ENCODE results near the gene EXOG. TPM values are rescaled to one million over a fixed set of nuclear protein-coding genes. Genes with fewer than 3 reads are reported as not detected.

EXOG gene
- total RNA-seq, 4 donors from 2014 or later: 6.2 to 22.8 (median 13.8) TPM

GRCh38 chr3:38574411-38575278, 78.5 kb downstream of the EXOG start:
- TF ChIP-seq POLR2A (IDR thresholded peaks at IDR 0.05) (no peak), CTCF (IDR thresholded peaks at IDR 0.05) (no peak)
- Histone ChIP-seq H3K4me1 (no peaks in the 10 kb centered on the region), H3K27ac (no peak overlapping the region), H3K27me3 (no peaks in the 10 kb centered on the region), H3K36me3 (no peaks in the 10 kb centered on the region), H3K9me3 (no peaks in the 10 kb centered on the region), H3K4me3 (no peak overlapping the region)
- no peak for DNase-seq
- intact Hi-C loops (cut with DNase I; ENCODE audit: low total_unique reads): no loop called here

- no peaks in the 10 kb centered on the region for H3K36me3 ChIP-seq
- no peaks in the 10 kb centered on the region for H3K27me3 ChIP-seq
- DNase-seq: no peak
- H3K4me3 ChIP-seq: no peak overlapping the region
- H3K27ac ChIP-seq: no peak overlapping the region
- no peaks in the 10 kb centered on the region for H3K9me3 ChIP-seq
- intact Hi-C loops (cut with DNase I; ENCODE audit: low total_unique reads): no loop called here
- no peak for TF ChIP-seq CTCF (IDR thresholded peaks at IDR 0.05)
- TF ChIP-seq POLR2A (IDR thresholded peaks at IDR 0.05): no peak
- H3K4me1 ChIP-seq: no peaks in the 10 kb centered on the region
Observed at GRCh38 chr3:38575279-38575843, 79.2 kb downstream of the EXOG start.

Small RNA genes lying within 50 kb of the gene (small RNA-seq; reads per million reads assigned to genes)
- not detected for gene RF00019

Other genes with a start within 250 kb of the EXOG start
- under 1 TPM in 2 of 4 donors, not detected in 2; under 0.01 to 0.70 TPM for gene SLC22A13, start 230.5 kb upstream of the EXOG start, total RNA-seq
- gene SLC22A14, start 214.0 kb upstream of the EXOG start, total RNA-seq: under 1 TPM in 1 of 4 donors, not detected in 3; 0.28 TPM
- 10 to 100 TPM in 1 of 4 donors, 1 to 10 TPM in 2, under 1 TPM in 1; 0.26 to 12.7 (median 6.5) TPM for gene XYLB, start 149.6 kb upstream of the EXOG start, total RNA-seq
- gene ACVR2B, start 42.5 kb upstream of the EXOG start, total RNA-seq: 10 to 100 TPM in 2 of 4 donors, 1 to 10 TPM in 2; 3.1 to 13.8 (median 9.4) TPM
- gene SCN5A, start 153.3 kb downstream of the EXOG start, total RNA-seq: 1 to 10 TPM in 2 of 4 donors, under 1 TPM in 1, not detected in 1; under 0.01 to 3.2 (median 1.6) TPM

All from uterus (tissue), 4 donors.